AG09309 (cell line): ENCODE data around the gene TNFRSF12A.

Experiments used
- DNase-seq: peaks from one replicate; pipeline ENCODE4 v3.0.0-alpha.2; 2010; ENCODE audit warnings: low read depth
- H3K4me3 ChIP-seq: 2 replicates; pipeline ENCODE4 v1.5.1; 2011; ENCODE audit warnings: mild to moderate bottlenecking, low read depth, low read length, moderate library complexity; ENCODE audit not compliant: control insufficient read depth
- TF ChIP-seq, protein P1 (sequence below): IDR thresholded peaks from 2 replicates; pipeline ENCODE4 v1.5.1; 2011; ENCODE audit warnings: mild to moderate bottlenecking, low read depth, low read length, inconsistent platforms; ENCODE audit not compliant: insufficient read depth, control insufficient read depth; ENCODE audit errors: missing control alignments

The TNFRSF12A gene

DNA sequence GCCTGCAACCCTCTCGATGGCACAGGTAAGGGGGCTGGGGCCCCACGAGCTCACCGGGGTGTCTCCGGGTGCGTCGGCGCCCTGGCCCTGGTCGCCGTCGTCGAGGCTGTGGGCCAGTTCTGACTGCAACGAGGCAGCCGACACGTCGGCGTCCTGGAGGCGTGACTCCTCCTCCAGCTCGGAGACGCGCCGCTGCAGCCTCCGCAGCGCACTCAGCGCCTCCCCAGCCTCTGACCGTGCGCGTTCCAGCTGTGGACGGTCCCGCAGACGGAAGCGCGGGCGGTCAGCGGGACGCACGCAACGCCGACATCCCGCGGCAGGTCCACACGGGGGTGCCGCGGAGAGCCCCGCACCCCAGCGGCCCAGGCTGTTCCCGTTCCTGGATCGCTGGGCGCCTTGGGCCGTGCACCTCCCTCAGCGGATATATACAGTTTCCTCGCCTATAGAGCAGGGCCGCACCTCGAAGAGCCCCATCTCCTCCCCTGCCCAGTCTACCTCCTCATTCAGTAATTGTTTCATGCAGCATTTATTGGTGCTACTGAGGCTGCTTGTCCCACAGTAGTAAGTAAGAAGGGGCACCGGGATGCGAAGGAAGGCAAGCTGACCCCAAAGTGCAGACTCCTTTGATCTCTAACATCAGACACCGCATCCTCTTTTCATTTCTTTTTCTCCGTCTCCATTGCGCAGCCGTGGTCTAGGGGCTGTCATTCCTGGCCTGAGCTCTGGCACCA, 9.5 kb downstream of the TNFRSF12A start:
- no peak overlapping the region; the same call in 1 of the 2 replicates for H3K4me3 ChIP-seq
- DNase-seq = no peak
- TF ChIP-seq, protein P1, sequence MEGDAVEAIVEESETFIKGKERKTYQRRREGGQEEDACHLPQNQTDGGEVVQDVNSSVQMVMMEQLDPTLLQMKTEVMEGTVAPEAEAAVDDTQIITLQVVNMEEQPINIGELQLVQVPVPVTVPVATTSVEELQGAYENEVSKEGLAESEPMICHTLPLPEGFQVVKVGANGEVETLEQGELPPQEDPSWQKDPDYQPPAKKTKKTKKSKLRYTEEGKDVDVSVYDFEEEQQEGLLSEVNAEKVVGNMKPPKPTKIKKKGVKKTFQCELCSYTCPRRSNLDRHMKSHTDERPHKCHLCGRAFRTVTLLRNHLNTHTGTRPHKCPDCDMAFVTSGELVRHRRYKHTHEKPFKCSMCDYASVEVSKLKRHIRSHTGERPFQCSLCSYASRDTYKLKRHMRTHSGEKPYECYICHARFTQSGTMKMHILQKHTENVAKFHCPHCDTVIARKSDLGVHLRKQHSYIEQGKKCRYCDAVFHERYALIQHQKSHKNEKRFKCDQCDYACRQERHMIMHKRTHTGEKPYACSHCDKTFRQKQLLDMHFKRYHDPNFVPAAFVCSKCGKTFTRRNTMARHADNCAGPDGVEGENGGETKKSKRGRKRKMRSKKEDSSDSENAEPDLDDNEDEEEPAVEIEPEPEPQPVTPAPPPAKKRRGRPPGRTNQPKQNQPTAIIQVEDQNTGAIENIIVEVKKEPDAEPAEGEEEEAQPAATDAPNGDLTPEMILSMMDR = no peak

DNA sequence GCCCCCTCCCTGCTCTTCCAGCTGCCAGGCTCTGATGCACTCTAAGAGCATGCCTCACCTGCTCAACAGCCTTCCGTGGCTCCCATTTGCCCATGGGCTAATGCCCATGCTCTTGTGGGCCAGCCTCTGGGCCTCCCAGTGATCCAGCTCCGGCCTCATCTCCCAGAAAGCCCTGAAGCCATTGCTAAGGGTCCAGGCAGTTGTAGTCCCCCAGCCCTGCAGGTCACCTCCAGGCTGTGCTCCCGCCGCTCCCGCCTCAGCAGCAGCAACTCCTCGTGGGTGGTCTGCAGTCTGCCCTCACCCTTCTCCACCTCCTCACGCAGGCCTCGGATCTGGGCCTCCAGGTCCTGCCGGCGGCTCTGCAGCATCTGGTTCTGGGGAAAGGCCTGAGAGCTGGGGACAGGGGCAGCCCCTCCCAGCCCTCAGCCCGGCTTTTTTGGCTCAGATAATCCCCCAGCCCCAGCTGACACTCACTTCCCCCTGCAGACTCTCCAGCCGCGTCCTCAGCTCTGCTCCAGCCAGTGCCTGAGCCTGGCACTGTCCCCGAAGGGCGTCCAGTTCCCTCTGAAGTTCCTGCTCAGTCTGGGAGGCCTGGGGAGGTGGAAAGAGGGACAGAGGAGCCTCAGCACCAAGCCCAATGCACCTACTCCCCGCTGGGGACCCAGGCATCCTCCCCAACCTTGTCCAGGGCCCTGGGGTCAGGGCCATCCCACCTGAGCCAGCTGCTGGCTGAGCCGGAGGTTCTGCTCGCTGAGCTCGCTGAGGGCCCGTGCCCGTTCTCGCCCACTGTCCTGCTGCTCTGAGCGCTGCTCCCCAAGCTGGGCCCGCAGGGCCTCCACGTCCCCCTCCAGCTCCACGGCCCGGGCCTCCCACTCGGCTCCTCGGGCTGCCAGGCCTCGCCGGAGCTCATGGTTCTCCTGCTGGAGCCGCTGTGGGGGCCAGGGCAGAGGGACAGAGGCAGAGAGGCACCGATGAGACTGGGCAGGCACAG, 10.3 kb downstream of the TNFRSF12A start:
- DNase-seq = no peak
- TF ChIP-seq, protein P1 = no peak
- H3K4me3 ChIP-seq = no peak overlapping the region

DNA sequence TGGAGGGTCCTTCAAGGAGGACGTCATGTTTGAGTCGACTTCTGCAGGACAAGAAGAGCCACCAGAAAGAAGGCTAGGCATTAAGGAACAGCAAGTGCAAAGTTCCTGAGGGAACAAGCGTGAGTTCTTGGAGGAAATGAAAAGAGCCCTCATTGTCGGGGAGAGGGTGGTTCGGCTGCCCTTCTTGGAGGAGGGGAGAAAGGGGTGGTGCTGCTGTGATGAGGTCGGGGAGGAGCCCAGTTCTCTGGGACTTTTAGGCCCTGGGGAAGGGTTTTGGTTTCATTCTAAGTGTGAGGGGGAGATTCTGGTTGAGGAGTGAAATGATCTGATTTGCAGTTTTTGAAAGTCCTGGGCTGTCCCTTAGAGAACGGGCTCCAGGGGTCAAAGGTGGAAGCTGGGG, 12.5 kb downstream of the TNFRSF12A start:
- TF ChIP-seq, protein P1 = no peak
- H3K4me3 ChIP-seq = no peak overlapping the region
- no peak for DNase-seq

DNA sequence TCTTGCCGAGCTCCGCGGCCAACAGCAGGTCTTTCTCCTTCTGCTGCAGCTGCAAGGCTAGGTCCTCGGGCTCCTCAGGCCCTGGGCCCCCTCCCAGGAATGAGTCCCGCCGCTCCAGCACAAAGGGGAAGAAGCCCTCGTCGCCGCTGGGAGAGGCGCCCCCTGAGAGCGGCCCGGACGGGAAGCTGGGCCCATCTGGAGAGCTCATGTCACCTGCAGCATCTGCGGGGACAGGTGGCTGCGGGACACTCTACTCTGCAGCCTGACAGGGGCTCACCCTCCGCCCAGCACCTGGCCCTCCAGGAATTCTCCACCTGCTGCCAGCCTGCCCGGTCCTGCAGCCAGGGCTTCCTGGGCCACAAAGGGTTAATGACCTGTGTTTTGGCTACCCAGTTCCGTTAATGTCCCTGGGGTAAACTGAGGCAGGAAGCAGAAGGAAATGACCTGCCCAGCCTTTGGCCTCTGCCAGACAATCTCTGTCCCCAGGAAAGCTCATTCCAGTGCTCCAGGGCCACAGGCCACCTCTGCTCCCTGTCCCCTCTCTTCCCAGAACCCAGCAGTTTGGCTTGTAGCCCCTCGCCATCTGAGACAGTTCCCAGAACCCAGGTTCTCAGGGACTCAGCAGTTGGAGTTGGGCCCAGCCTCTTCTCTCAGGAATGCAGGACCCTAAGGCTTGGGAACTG, 15.3 kb downstream of the TNFRSF12A start:
- H3K4me3 ChIP-seq = no peak overlapping the region

DNA sequence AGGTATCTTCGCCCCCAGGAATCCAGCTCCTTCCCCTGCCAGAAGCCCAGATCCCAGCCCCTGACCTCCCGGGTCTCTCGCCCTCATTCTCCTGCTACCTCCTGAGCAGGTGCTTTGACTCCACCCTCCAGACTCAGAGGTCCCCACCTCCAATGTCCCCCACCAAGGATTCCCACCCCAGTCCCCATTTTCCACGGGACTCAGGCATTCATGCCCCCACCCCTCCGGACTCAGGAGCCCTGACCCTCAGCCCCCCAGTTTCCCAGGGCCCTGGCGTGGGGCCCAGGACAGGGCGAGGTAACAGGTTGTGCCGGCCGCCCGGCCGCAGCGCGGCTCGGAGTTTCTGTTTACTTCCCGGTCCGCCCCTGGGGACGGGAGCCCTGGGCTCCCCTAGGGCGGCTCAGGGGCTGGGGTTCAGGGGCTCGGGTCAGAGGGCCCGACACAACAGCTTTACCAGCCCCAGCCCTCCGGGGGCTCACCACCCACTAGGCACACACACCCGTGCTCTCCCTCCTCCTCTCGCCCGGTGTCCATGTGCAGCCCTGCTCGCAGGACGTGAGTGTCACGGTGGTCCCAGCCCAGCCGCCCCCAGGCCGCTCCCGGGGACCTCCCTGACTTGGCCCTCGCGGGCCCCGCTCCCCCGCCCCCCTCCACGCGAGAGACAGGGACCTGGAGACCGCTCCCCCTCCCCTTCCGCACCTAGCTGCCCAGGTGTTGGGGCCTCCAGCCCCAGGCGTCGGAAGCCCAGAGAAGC, 16.0 kb downstream of the TNFRSF12A start:
- no peak for DNase-seq
- TF ChIP-seq, protein P1 = no peak
- H3K4me3 ChIP-seq = no peak overlapping the region

More for the DNA sequence above, 15.3 kb downstream of the TNFRSF12A start:
- DNase-seq = no peak
- TF ChIP-seq, protein P1 = no peak
